ENCODE measurements around the gene PID1. TPM values are rescaled to one million over a fixed set of nuclear protein-coding genes. Genes with fewer than 3 reads are reported as not detected.
A peak's percentile ranks its signal among the peaks of the same experiment; 100 is the strongest.

Gene PID1
- total RNA-seq, 1 donor from 2014 or later, result 0.34 TPM

DNA sequence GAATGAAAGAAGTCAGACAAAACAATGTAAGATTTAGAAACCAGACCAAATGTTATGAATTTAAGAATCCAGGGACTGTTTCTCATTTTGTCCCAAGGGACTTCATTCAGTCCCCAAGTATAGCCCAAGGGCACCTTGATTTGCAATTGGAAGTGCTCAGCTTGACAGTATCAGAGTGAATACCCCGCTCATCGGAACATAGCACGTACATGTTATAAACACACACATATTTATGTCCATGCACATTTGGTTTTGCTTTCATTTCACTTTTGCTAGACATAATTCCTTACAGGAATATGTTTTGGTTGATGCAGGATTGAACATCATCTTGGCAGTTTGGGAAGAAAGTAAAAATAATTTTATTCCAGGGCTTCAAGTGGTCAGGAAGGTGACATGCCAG, 100.2 kb downstream of the PID1 start:
- no peak for DNase-seq (ENCODE audit: low spot score, unreplicated experiment)
- Mint-ChIP-seq H3K4me3 (ENCODE audit: low read depth) (no peak overlapping the region), H3K27ac (no peak overlapping the region), H3K36me3 (ENCODE audit: insufficient read depth) (no peaks in the 10 kb centered on the region), H3K4me1 (ENCODE audit: low read depth) (peaks cover 6% of the 10 kb centered on the region), H3K9me3 (ENCODE audit: low read depth) (peaks cover 5% of the 10 kb centered on the region), H3K27me3 (no peaks in the 10 kb centered on the region)
- TF ChIP-seq, protein P1, sequence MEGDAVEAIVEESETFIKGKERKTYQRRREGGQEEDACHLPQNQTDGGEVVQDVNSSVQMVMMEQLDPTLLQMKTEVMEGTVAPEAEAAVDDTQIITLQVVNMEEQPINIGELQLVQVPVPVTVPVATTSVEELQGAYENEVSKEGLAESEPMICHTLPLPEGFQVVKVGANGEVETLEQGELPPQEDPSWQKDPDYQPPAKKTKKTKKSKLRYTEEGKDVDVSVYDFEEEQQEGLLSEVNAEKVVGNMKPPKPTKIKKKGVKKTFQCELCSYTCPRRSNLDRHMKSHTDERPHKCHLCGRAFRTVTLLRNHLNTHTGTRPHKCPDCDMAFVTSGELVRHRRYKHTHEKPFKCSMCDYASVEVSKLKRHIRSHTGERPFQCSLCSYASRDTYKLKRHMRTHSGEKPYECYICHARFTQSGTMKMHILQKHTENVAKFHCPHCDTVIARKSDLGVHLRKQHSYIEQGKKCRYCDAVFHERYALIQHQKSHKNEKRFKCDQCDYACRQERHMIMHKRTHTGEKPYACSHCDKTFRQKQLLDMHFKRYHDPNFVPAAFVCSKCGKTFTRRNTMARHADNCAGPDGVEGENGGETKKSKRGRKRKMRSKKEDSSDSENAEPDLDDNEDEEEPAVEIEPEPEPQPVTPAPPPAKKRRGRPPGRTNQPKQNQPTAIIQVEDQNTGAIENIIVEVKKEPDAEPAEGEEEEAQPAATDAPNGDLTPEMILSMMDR (IDR thresholded peaks at IDR 0.05; ENCODE audit: unreplicated experiment), result no peak

DNA sequence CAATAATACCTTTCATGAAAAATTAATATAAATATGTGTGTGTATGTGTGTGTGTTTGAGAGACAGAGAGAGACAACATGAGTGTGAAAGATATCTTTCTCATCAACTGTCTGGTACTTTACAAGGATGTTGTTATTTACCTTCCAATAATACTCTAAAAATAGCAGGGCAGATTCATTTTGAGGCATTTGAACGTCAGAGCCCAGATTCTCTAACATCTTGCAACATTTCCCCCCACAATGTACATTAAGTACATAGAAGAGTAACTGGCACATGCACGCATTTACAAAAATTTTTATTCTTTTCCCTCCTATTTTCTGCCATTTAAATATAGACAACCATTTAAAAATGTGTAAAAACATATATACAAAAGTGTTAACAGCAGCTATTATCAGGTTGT, 100.9 kb downstream of the PID1 start:
- no peak for DNase-seq (ENCODE audit: low spot score, unreplicated experiment)
- Mint-ChIP-seq H3K36me3 (ENCODE audit: insufficient read depth) (no peaks in the 10 kb centered on the region), H3K4me1 (ENCODE audit: low read depth) (peaks cover 6% of the 10 kb centered on the region), H3K27ac (no peak overlapping the region), H3K4me3 (ENCODE audit: low read depth) (no peak overlapping the region), H3K27me3 (no peaks in the 10 kb centered on the region), H3K9me3 (ENCODE audit: low read depth) (peaks cover 5% of the 10 kb centered on the region)
- TF ChIP-seq, protein P1 (IDR thresholded peaks at IDR 0.05; ENCODE audit: unreplicated experiment), result no peak

DNA sequence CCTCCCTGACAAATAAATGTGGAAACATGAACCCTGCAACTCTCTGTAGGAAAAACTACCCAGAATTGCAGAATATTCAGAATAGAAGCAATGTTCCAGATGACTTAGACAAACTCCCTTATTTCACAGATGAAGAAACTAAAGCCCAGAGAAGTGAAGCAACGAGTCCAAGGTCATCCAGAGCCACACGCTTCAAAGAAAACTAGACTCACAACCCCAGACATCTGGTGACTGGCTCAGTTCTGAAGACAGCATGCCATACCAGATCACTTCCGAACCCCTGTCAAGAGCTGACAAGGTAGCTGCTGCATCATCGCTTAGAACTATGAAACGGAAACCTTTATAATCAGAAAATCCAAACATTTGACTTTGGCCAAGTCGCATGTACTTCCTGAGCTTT, 101.3 kb downstream of the PID1 start:
- Mint-ChIP-seq H3K4me3 (ENCODE audit: low read depth) (no peak overlapping the region), H3K27ac (no peak overlapping the region), H3K27me3 (no peaks in the 10 kb centered on the region), H3K9me3 (ENCODE audit: low read depth) (peaks cover 5% of the 10 kb centered on the region), H3K4me1 (ENCODE audit: low read depth) (peaks cover 7% of the 10 kb centered on the region), H3K36me3 (ENCODE audit: insufficient read depth) (no peaks in the 10 kb centered on the region)
- TF ChIP-seq, protein P1 (IDR thresholded peaks at IDR 0.05; ENCODE audit: unreplicated experiment), result no peak
- no peak for DNase-seq (ENCODE audit: low spot score, unreplicated experiment)

DNA sequence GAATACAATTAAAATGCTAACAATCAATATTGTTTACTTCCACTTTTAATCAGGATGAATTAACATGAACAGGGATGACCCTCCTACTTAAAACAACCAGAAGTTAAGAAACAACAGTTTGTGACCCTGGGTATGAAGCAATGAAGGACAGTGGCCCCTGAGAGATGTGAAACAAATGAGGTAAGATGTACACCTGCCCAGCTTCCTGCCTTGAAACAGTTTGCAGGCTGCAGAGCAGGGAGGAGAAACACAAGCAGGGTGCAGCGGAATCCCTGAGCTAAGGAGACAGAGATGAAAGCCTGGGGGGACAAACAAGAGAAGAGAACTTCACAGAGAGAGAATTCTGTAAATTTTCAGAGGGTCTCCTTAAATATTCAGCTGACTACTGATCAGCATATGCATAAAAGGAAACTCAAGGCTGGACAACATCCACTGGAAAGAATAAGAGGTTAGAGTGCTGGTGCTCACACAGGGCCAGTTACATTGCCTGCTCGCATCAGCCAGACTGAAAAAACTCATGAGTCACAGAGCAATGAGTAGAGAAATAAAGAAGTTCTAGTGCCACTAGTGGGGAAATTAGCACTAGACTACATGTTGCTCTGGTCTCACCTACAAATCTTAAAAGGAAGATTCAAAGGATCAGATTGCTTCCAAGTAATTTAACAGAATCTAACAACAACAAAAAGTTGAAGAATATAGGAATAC, 106.4 kb downstream of the PID1 start:
- TF ChIP-seq, protein P1 (IDR thresholded peaks at IDR 0.05; ENCODE audit: unreplicated experiment), result no peak
- Mint-ChIP-seq H3K4me1 (ENCODE audit: low read depth) (peaks cover 30% of the 10 kb centered on the region), H3K36me3 (ENCODE audit: insufficient read depth) (no peaks in the 10 kb centered on the region), H3K27me3 (no peaks in the 10 kb centered on the region), H3K9me3 (ENCODE audit: low read depth) (no peaks in the 10 kb centered on the region), H3K27ac (peak overlapping the region; percentile 38), H3K4me3 (ENCODE audit: low read depth) (no peak overlapping the region)
- no peak for DNase-seq (ENCODE audit: low spot score, unreplicated experiment)

DNA sequence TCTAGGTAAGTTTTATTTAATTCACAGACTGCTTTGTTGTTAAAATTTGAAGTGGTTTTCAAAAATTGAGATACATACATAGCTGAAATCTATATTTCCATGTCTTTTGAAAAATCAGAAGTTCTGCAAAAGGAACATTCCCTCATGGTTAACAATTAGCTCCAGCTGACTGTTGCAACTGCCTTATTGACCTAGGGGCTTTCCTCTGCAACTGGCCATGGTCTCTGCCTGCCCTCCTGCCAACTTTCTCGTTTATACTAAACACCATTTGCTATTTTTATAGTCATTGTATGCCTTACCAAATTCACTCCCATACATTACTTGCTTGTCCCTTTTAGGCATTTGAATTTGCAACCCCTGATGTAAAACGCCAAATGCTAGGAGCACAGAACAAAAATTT, 107.2 kb downstream of the PID1 start:
- H3K4me3 Mint-ChIP-seq (ENCODE audit: low read depth), result no peak overlapping the region

More for the DNA sequence above, 107.2 kb downstream of the PID1 start:
- Mint-ChIP-seq H3K27ac (no peak overlapping the region), H3K27me3 (no peaks in the 10 kb centered on the region), H3K36me3 (ENCODE audit: insufficient read depth) (no peaks in the 10 kb centered on the region), H3K4me1 (ENCODE audit: low read depth) (peaks cover 31% of the 10 kb centered on the region), H3K9me3 (ENCODE audit: low read depth) (no peaks in the 10 kb centered on the region)
- DNase-seq (ENCODE audit: low spot score, unreplicated experiment), result no peak
- TF ChIP-seq, protein P1 (IDR thresholded peaks at IDR 0.05; ENCODE audit: unreplicated experiment), result no peak

Data from progenitor cell of endocrine pancreas (in vitro differentiated cells).